ENCODE measurements around the gene DRC1.

The DRC1 gene

DNA sequence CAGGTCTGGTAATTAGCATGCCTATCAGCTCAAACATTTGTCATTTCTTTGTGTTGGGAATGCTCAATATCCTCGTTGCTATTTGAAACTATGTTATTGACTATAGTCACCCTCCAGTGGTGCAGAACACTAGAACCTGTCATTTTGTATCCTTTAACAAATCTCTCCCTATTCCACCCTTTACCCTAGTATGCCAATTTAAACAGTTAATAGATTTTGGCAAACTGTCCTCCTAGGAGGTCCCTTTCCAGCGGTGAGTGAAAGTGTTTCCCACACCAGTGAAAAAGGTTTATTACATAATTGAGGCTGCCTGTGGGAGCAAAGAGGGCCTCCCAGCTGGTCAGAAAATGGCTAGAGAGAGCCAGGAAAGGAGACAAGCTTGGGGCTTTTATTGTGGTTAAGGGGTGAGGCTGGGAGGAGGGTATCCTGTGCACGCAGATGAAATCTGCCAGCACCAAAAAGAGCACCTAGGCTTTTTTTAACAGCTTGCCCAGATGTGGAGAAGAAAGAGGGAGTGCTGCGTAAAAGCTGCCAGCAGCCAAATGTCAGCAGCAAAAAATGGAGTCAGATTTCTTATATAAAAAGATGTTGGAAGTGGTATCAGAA is 1.8 kb upstream of the DRC1 start:
- Histone ChIP-seq H3K4me3 (replicated peaks; ENCODE audit: insufficient read depth, low read length) (no peak overlapping the region), H3K27me3 (ENCODE audit: insufficient read depth, poor library complexity, severe bottlenecking) (no peaks in the 10 kb centered on the region), H3K27ac (replicated peaks) (peak overlapping the region; percentile 44)
- TF ChIP-seq SPI1 (IDR thresholded peaks at IDR 0.05; ENCODE audit: borderline replicate concordance, low read depth): no peak
- TF ChIP-seq POLR2AphosphoS5 (IDR thresholded peaks at IDR 0.05; ENCODE audit: low read depth): peak; percentile 42; the same call in 1 of the 2 replicates
- TF ChIP-seq, protein P1, sequence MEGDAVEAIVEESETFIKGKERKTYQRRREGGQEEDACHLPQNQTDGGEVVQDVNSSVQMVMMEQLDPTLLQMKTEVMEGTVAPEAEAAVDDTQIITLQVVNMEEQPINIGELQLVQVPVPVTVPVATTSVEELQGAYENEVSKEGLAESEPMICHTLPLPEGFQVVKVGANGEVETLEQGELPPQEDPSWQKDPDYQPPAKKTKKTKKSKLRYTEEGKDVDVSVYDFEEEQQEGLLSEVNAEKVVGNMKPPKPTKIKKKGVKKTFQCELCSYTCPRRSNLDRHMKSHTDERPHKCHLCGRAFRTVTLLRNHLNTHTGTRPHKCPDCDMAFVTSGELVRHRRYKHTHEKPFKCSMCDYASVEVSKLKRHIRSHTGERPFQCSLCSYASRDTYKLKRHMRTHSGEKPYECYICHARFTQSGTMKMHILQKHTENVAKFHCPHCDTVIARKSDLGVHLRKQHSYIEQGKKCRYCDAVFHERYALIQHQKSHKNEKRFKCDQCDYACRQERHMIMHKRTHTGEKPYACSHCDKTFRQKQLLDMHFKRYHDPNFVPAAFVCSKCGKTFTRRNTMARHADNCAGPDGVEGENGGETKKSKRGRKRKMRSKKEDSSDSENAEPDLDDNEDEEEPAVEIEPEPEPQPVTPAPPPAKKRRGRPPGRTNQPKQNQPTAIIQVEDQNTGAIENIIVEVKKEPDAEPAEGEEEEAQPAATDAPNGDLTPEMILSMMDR (IDR thresholded peaks at IDR 0.05; ENCODE audit: insufficient read depth, low read length): no peak
- TF ChIP-seq, protein P2, sequence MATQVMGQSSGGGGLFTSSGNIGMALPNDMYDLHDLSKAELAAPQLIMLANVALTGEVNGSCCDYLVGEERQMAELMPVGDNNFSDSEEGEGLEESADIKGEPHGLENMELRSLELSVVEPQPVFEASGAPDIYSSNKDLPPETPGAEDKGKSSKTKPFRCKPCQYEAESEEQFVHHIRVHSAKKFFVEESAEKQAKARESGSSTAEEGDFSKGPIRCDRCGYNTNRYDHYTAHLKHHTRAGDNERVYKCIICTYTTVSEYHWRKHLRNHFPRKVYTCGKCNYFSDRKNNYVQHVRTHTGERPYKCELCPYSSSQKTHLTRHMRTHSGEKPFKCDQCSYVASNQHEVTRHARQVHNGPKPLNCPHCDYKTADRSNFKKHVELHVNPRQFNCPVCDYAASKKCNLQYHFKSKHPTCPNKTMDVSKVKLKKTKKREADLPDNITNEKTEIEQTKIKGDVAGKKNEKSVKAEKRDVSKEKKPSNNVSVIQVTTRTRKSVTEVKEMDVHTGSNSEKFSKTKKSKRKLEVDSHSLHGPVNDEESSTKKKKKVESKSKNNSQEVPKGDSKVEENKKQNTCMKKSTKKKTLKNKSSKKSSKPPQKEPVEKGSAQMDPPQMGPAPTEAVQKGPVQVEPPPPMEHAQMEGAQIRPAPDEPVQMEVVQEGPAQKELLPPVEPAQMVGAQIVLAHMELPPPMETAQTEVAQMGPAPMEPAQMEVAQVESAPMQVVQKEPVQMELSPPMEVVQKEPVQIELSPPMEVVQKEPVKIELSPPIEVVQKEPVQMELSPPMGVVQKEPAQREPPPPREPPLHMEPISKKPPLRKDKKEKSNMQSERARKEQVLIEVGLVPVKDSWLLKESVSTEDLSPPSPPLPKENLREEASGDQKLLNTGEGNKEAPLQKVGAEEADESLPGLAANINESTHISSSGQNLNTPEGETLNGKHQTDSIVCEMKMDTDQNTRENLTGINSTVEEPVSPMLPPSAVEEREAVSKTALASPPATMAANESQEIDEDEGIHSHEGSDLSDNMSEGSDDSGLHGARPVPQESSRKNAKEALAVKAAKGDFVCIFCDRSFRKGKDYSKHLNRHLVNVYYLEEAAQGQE (IDR thresholded peaks at IDR 0.05; ENCODE audit: insufficient replicate concordance, low read depth): no peak
- no peak for TF ChIP-seq GABPA (IDR thresholded peaks at IDR 0.05; ENCODE audit: low read depth)
- DNase-seq (ENCODE audit: low read depth in 1 of 2, low spot score in 1 of 2): peak; percentile 28 to 74

DNA sequence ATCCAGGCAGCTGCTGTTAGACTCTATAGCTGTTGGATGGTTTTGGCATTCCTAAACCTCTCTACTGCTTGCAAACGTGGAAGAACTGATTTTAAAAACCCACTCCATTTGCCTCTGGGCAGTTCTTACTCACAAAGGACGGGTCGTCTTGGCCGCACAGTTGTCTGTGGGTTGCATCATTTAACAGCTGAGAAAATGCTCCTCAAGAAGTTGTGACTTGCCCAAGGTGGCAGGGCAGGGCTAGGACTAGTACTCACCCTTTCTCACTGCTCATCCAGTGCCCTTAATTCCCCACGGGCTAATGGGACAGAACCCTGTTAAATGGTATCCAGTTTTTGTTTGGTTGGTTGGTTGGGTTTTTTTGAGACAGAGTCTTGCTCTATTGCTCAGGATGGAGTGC is 997 bp upstream of the DRC1 start:
- DNase-seq (ENCODE audit: low read depth in 1 of 2, low spot score in 1 of 2): peak in 1 of 2 experiments; percentile 32
- Histone ChIP-seq H3K4me3 (replicated peaks; ENCODE audit: insufficient read depth, low read length) (no peak overlapping the region), H3K27ac (replicated peaks) (peak overlapping the region; percentile 44; the same call in 1 of the 2 replicates), H3K27me3 (ENCODE audit: insufficient read depth, poor library complexity, severe bottlenecking) (no peaks in the 10 kb centered on the region)
- TF ChIP-seq, protein P1 (IDR thresholded peaks at IDR 0.05; ENCODE audit: insufficient read depth, low read length): no peak
- TF ChIP-seq, protein P2 (IDR thresholded peaks at IDR 0.05; ENCODE audit: insufficient replicate concordance, low read depth): no peak
- no peak for TF ChIP-seq POLR2AphosphoS5 (IDR thresholded peaks at IDR 0.05; ENCODE audit: low read depth)

DNA sequence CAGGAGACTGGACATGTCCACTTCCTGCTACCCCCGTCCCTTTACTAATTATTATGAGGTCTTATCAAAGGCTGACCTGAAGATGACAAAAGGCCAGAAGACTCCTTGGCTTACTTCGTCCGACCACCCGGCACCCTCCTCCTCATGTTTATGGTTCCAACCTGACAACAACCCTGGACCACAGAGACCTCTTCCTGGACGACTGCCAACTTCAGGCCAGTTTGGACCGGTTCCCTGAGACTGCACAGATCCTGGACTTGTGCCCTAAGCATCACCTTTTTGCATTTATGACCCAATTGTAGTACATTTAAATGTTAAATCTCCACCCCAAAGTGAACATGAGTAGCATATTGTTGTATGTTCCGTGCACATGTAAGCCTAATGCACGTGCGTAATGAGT is 5.8 kb downstream of the DRC1 start:
- Histone ChIP-seq H3K27me3 (ENCODE audit: insufficient read depth, poor library complexity, severe bottlenecking) (no peaks in the 10 kb centered on the region), H3K4me3 (replicated peaks; ENCODE audit: insufficient read depth, low read length) (no peak overlapping the region), H3K27ac (replicated peaks) (no peak overlapping the region)
- no peak for DNase-seq (ENCODE audit: low read depth in 1 of 2, low spot score in 1 of 2)
- TF ChIP-seq, protein P2 (IDR thresholded peaks at IDR 0.05; ENCODE audit: insufficient replicate concordance, low read depth): no peak
- TF ChIP-seq POLR2AphosphoS5 (IDR thresholded peaks at IDR 0.05; ENCODE audit: low read depth): no peak
- TF ChIP-seq, protein P1 (IDR thresholded peaks at IDR 0.05; ENCODE audit: insufficient read depth, low read length): no peak
- TF ChIP-seq GABPA (IDR thresholded peaks at IDR 0.05; ENCODE audit: low read depth): no peak

Measured in HL-60 (cell line).